SK-N-SH treated with all-trans-retinoic acid at 6 μM for 48 hours (cell line): ENCODE results near the gene RPS6KC1.

Source experiments
- ATAC-seq: fragments of 200-7000 bp; cut with Tn5 transposase; 3 replicates; pipeline ENCODE4 v1.9.1; 2020; ENCODE audit warnings: mild to moderate bottlenecking, moderate library complexity
- ARNTL ChIP-seq: fragments of 450-650 bp; formaldehyde crosslinking; IDR thresholded peaks from 2 replicates; pipeline ENCODE4 v1.5.0; 2020; ENCODE audit warnings: low read depth, mild to moderate bottlenecking, moderate library complexity, borderline replicate concordance
- BACH2 ChIP-seq: fragments of 250-450 bp; sonication (Bioruptor Pico); IDR thresholded peaks from 2 replicates; pipeline ENCODE4 v1.9.0; 2021; ENCODE audit warnings: mild to moderate bottlenecking, borderline replicate concordance
- CSDC2 ChIP-seq: fragments of 250-450 bp; sonication (Bioruptor Pico); IDR thresholded peaks from 2 replicates; pipeline ENCODE4 v1.5.0; 2020; ENCODE audit warnings: mild to moderate bottlenecking, moderate library complexity
- ESRRG ChIP-seq: fragments of 250-450 bp; sonication (Bioruptor Pico); IDR thresholded peaks from 2 replicates; pipeline ENCODE4 v1.6.1; 2021; ENCODE audit warnings: mild to moderate bottlenecking
- GLIS3 ChIP-seq: fragments of 250-450 bp; sonication (Bioruptor Pico); IDR thresholded peaks from 2 replicates; pipeline ENCODE4 v1.5.0; 2020; ENCODE audit warnings: mild to moderate bottlenecking, moderate library complexity
- ISL1 ChIP-seq: fragments of 250-450 bp; sonication (Bioruptor Pico); IDR thresholded peaks from 2 replicates; pipeline ENCODE4 v2.1.2; 2022; ENCODE audit warnings: mild to moderate bottlenecking, moderate library complexity
- OSR1 ChIP-seq: fragments of 250-450 bp; sonication (Bioruptor Pico); IDR thresholded peaks from 2 replicates; pipeline ENCODE4 v1.8.0; 2022; ENCODE audit warnings: moderate library complexity, mild to moderate bottlenecking, inconsistent platforms
- POU6F1 ChIP-seq: fragments of 250-450 bp; sonication (Bioruptor Pico); IDR thresholded peaks from 2 replicates; pipeline ENCODE4 v1.8.0; 2021; ENCODE audit warnings: low read depth, mild to moderate bottlenecking, moderate library complexity, borderline replicate concordance
- PPARA ChIP-seq: fragments of 250-450 bp; sonication (Bioruptor Pico); IDR thresholded peaks from 2 replicates; pipeline ENCODE4 v1.5.0; 2020; ENCODE audit warnings: mild to moderate bottlenecking, borderline replicate concordance
- RARB ChIP-seq: fragments of 250-450 bp; sonication (Bioruptor Pico); IDR thresholded peaks from 2 replicates; pipeline ENCODE4 v1.8.0; 2021; ENCODE audit warnings: mild to moderate bottlenecking, moderate library complexity
- SNAI2 ChIP-seq: fragments of 250-450 bp; sonication (Bioruptor Pico); IDR thresholded peaks from 2 replicates; pipeline ENCODE4 v1.5.0; 2020; ENCODE audit warnings: mild to moderate bottlenecking, moderate library complexity
- TCF4 ChIP-seq: fragments of 250-450 bp; sonication (Bioruptor Pico); IDR thresholded peaks from 2 replicates; pipeline ENCODE4 v1.8.0; 2021; ENCODE audit warnings: mild to moderate bottlenecking, moderate library complexity, borderline replicate concordance
- TOX ChIP-seq: fragments of 250-450 bp; sonication (Bioruptor Pico); IDR thresholded peaks from 2 replicates; pipeline ENCODE4 v1.8.0; 2021; ENCODE audit warnings: mild to moderate bottlenecking, moderate library complexity, borderline replicate concordance
- TSHZ2 ChIP-seq: fragments of 250-450 bp; sonication (Bioruptor Pico); IDR thresholded peaks from 2 replicates; pipeline ENCODE4 v1.5.0; 2020; ENCODE audit warnings: mild to moderate bottlenecking, moderate library complexity
- ZC3H10 ChIP-seq: fragments of 250-450 bp; sonication (Bioruptor Pico); IDR thresholded peaks from 2 replicates; pipeline ENCODE4 v1.5.1; 2021; ENCODE audit warnings: mild to moderate bottlenecking, moderate library complexity
- ZFP3 ChIP-seq: fragments of 250-450 bp; sonication (Bioruptor Pico); IDR thresholded peaks from 2 replicates; pipeline ENCODE4 v1.5.0; 2020; ENCODE audit warnings: mild to moderate bottlenecking, moderate library complexity
- ZFP30 ChIP-seq: fragments of 450-650 bp; formaldehyde crosslinking; IDR thresholded peaks from 2 replicates; pipeline ENCODE4 v1.5.0; 2022; ENCODE audit warnings: mild to moderate bottlenecking, moderate library complexity
- ZNF565 ChIP-seq: fragments of 450-650 bp; formaldehyde crosslinking; conservative IDR thresholded peaks from 2 replicates; pipeline ENCODE4 v1.5.0; 2020; ENCODE audit warnings: low read depth, mild to moderate bottlenecking, moderate library complexity
- ZNF70 ChIP-seq: fragments of 450-650 bp; formaldehyde crosslinking; IDR thresholded peaks from 2 replicates; pipeline ENCODE4 v1.5.0; 2020; ENCODE audit warnings: mild to moderate bottlenecking, moderate library complexity
- ZNF8 ChIP-seq: fragments of 450-650 bp; formaldehyde crosslinking; IDR thresholded peaks from 2 replicates; pipeline ENCODE4 v1.5.0; 2020; ENCODE audit warnings: mild to moderate bottlenecking, moderate library complexity
- TF ChIP-seq, protein P1 (sequence below): fragments of 250-450 bp; sonication (Bioruptor Pico); IDR thresholded peaks from 2 replicates; pipeline ENCODE4 v1.5.1; 2021; ENCODE audit warnings: mild to moderate bottlenecking, moderate library complexity
- TF ChIP-seq, protein P2 (sequence below): fragments of 250-450 bp; sonication (Bioruptor Pico); IDR thresholded peaks from 2 replicates; pipeline ENCODE4 v1.8.0; 2020; ENCODE audit warnings: mild to moderate bottlenecking, moderate library complexity, borderline replicate concordance
- TF ChIP-seq, protein P3 (sequence below): fragments of 250-450 bp; sonication (Bioruptor Pico); IDR thresholded peaks from 2 replicates; pipeline ENCODE4 v1.5.1; 2020; ENCODE audit warnings: low read depth, mild to moderate bottlenecking, moderate library complexity

Gene RPS6KC1

GRCh38 chr1:213136190-213136917 lies 85.3 kb downstream of the RPS6KC1 start:
- no peak for TF ChIP-seq ZFP3 (CRISPR knock-in tag)
- TF ChIP-seq ZC3H10 (CRISPR knock-in tag) = no peak
- TF ChIP-seq POU6F1 = no peak
- no peak for TF ChIP-seq OSR1 (CRISPR knock-in tag)
- TF ChIP-seq, protein P1, sequence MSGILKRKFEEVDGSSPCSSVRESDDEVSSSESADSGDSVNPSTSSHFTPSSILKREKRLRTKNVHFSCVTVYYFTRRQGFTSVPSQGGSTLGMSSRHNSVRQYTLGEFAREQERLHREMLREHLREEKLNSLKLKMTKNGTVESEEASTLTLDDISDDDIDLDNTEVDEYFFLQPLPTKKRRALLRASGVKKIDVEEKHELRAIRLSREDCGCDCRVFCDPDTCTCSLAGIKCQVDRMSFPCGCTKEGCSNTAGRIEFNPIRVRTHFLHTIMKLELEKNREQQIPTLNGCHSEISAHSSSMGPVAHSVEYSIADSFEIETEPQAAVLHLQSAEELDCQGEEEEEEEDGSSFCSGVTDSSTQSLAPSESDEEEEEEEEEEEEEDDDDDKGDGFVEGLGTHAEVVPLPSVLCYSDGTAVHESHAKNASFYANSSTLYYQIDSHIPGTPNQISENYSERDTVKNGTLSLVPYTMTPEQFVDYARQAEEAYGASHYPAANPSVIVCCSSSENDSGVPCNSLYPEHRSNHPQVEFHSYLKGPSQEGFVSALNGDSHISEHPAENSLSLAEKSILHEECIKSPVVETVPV = no peak
- no peak for TF ChIP-seq TOX (CRISPR knock-in tag)
- no peak for TF ChIP-seq CSDC2 (CRISPR knock-in tag)
- TF ChIP-seq TCF4 (CRISPR knock-in tag) = no peak
- TF ChIP-seq ZFP30 (CRISPR knock-in tag) = no peak
- TF ChIP-seq ESRRG = no peak
- TF ChIP-seq TSHZ2 (CRISPR knock-in tag) = no peak
- no peak for TF ChIP-seq SNAI2 (CRISPR knock-in tag)
- no peak for TF ChIP-seq RARB (CRISPR knock-in tag)
- TF ChIP-seq GLIS3 (CRISPR knock-in tag) = no peak
- TF ChIP-seq ARNTL (CRISPR knock-in tag) = no peak
- TF ChIP-seq PPARA (CRISPR knock-in tag) = no peak
- no peak for TF ChIP-seq ZNF70
- no peak; the same call in 2 of the 3 replicates for ATAC-seq

DNA sequence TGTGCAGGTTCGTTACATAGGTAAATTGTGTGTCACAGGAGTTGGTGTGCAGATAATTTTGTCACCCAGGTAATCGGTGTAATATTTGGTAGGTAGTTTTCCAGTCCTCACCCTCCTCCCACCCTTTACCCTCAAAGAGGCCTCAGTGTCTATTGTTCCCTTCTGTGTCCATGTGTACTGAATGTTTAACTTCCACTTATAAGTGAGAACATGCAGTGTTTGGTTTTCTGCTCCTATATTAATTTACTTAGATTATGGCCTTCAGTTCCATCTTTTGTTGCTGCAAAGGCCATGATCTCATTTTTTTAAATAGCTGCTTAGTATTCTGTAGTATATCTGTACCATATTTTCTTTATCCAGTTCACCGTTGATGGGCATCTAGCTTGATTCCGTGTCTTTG lies 87.3 kb downstream of the RPS6KC1 start:
- no peak for ATAC-seq
- TF ChIP-seq GLIS3 (CRISPR knock-in tag) (no peak), TCF4 (CRISPR knock-in tag) (no peak), CSDC2 (CRISPR knock-in tag) (no peak), ZNF8 (no peak), BACH2 (CRISPR knock-in tag) (no peak), OSR1 (CRISPR knock-in tag) (no peak), ZNF565 (CRISPR knock-in tag) (no peak), TOX (CRISPR knock-in tag) (no peak), ZC3H10 (CRISPR knock-in tag) (no peak), ZFP30 (CRISPR knock-in tag) (no peak), RARB (CRISPR knock-in tag) (no peak), ISL1 (CRISPR knock-in tag) (no peak), PPARA (CRISPR knock-in tag) (no peak), ARNTL (CRISPR knock-in tag) (no peak), TSHZ2 (CRISPR knock-in tag) (no peak), ZNF70 (no peak), ESRRG (no peak)
- TF ChIP-seq, protein P1 = no peak
- TF ChIP-seq, protein P2, sequence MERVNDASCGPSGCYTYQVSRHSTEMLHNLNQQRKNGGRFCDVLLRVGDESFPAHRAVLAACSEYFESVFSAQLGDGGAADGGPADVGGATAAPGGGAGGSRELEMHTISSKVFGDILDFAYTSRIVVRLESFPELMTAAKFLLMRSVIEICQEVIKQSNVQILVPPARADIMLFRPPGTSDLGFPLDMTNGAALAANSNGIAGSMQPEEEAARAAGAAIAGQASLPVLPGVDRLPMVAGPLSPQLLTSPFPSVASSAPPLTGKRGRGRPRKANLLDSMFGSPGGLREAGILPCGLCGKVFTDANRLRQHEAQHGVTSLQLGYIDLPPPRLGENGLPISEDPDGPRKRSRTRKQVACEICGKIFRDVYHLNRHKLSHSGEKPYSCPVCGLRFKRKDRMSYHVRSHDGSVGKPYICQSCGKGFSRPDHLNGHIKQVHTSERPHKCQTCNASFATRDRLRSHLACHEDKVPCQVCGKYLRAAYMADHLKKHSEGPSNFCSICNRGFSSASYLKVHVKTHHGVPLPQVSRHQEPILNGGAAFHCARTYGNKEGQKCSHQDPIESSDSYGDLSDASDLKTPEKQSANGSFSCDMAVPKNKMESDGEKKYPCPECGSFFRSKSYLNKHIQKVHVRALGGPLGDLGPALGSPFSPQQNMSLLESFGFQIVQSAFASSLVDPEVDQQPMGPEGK (CRISPR knock-in tag) = no peak
- TF ChIP-seq, protein P3, sequence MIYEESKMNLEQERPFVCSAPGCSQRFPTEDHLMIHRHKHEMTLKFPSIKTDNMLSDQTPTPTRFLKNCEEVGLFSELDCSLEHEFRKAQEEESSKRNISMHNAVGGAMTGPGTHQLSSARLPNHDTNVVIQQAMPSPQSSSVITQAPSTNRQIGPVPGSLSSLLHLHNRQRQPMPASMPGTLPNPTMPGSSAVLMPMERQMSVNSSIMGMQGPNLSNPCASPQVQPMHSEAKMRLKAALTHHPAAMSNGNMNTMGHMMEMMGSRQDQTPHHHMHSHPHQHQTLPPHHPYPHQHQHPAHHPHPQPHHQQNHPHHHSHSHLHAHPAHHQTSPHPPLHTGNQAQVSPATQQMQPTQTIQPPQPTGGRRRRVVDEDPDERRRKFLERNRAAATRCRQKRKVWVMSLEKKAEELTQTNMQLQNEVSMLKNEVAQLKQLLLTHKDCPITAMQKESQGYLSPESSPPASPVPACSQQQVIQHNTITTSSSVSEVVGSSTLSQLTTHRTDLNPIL (CRISPR knock-in tag) = no peak
- TF ChIP-seq, all 23 proteins: peak for 0
